HG03432 (cell line): ENCODE data around the gene BMP2K.
A peak's percentile ranks its signal among the peaks of the same experiment; 100 is the strongest.

ENCODE experiments used
- ATAC-seq: cut with Tn5 transposase; IDR thresholded peaks from one replicate; pipeline ENCODE4 v1.9.1; 2021; ENCODE audit warnings: mild to moderate bottlenecking, moderate library complexity; ENCODE audit not compliant: unreplicated experiment

Gene BMP2K

GRCh38 chr4:78776079-78776728 is at the start of gene BMP2K:
BMP2K (plus strand) TSS chr4:78776350; CDS start chr4:78776544, 194 bp downstream.
- peak; percentile 81 for ATAC-seq

GRCh38 chr4:78726546-78726945 is 49.6 kb upstream of the BMP2K start:
- ATAC-seq, result no peak

GRCh38 chr4:78732332-78733104 is 43.6 kb upstream of the BMP2K start:
- no peak for ATAC-seq

- no peak for ATAC-seq
Measured at GRCh38 chr4:78734441-78735162, 41.5 kb upstream of the BMP2K start.

- peak; percentile 63 for ATAC-seq
Measured at GRCh38 chr4:78735697-78736096, 40.5 kb upstream of the BMP2K start.

- ATAC-seq, result peak; percentile 81
Measured at GRCh38 chr4:78737035-78737434, 39.1 kb upstream of the BMP2K start.

- ATAC-seq, result no peak
Measured at GRCh38 chr4:78737973-78738372, 38.2 kb upstream of the BMP2K start.

GRCh38 chr4:78742300-78742699 is 33.9 kb upstream of the BMP2K start:
- ATAC-seq, result peak; percentile 63

- ATAC-seq, result no peak
Measured at GRCh38 chr4:78747475-78747922, 28.7 kb upstream of the BMP2K start.

GRCh38 chr4:78748381-78748780 is 27.8 kb upstream of the BMP2K start:
- ATAC-seq, result no peak

- ATAC-seq, result peak; percentile 37
Measured at GRCh38 chr4:78749258-78749971, 26.7 kb upstream of the BMP2K start.

- peak; percentile 90 for ATAC-seq
Measured at GRCh38 chr4:78749972-78750727, 26.0 kb upstream of the BMP2K start.

- ATAC-seq, result no peak
Measured at GRCh38 chr4:78753091-78753490, 23.1 kb upstream of the BMP2K start.

GRCh38 chr4:78754872-78755271 is 21.3 kb upstream of the BMP2K start:
- no peak for ATAC-seq

- ATAC-seq, result no peak
Measured at GRCh38 chr4:78756137-78756536, 20.0 kb upstream of the BMP2K start.

- no peak for ATAC-seq
Measured at GRCh38 chr4:78756776-78757175, 19.4 kb upstream of the BMP2K start.

GRCh38 chr4:78757574-78757973 is 18.6 kb upstream of the BMP2K start:
- ATAC-seq, result no peak

GRCh38 chr4:78758085-78758484 is 18.1 kb upstream of the BMP2K start:
- ATAC-seq, result no peak

GRCh38 chr4:78762529-78762928 is 13.6 kb upstream of the BMP2K start:
- ATAC-seq, result no peak

- ATAC-seq, result no peak
Measured at GRCh38 chr4:78763251-78763650, 12.9 kb upstream of the BMP2K start.
